ENCODE data around the gene ATAD3A. TPM values are rescaled to one million over a fixed set of nuclear protein-coding genes. Genes with fewer than 3 reads are reported as not detected.

The ATAD3A gene
- total and polyA plus RNA-seq, 9 of the 15 experiments (the other 6 are each of a cell fraction or from before 2014, with no cell fraction given) = 0.10 to 173 (median 36.7) TPM

DNA sequence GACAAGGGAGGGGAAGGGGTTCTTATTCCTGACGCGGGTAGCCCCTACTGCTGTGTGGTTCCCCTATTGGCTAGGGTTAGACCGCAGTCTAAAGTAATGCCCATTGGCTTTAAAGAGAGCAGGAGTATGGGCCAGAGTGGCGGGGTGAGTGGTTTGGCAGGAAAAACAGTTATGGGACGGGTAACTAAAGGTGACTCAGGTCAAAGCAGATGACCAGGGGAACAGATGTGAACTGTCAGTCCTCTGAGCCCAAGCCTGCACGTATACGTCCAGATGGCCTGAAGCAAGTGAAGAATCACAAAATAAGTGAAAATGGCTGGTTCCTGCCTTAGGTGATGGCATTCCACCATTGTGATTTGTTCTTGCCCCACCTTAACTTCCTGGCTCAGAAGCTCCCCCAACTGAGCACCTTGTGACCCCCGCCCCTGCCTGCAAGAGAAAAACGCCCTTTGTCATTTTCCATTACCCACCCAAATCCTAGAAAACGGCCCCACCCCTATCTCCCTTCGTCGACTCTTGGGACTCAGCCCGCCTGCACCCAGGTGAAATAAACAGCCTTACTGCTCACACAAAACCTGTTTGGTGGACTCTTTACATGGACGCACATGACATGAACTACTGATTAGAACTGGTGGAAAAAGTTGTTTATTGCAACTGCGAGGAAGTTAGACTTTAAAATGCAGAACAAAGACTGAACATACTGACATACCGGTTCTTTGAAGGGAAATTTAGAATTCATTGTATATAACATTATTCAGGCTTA, 41.2 kb upstream of the ATAD3A start:
- Histone ChIP-seq H3K4me3 (peak overlapping the region; percentile 68), H3K9ac (ENCODE audit: insufficient read depth in 1 of 2, low read depth in 2 of 2, low read length in 2 of 2) (peak overlapping the region; percentile 90 to 95), H3K4me1 (replicated peaks in 1 of 2; ENCODE audit: control insufficient read depth in 2 of 2, insufficient read depth in 2 of 2, low read length in 2 of 2) (peaks cover 0 to 36% of the 10 kb centered on the region in 2 experiments; a peak in 3 of 5 replicates), H4K20me1 (replicated peaks; ENCODE audit: control insufficient read depth, insufficient read depth, low read length) (no peaks in the 10 kb centered on the region; the same call in 1 of the 2 replicates), H3K27ac (ENCODE audit: extremely low read depth, low read depth, low read length) (peak overlapping the region; percentile 91), H2AFZ (ENCODE audit: low read depth, low read length) (peak overlapping the region; percentile 76), H3K9me1 (ENCODE audit: control insufficient read depth, insufficient read depth, low read length) (no peaks in the 10 kb centered on the region), H3K9me3 (replicated peaks; ENCODE audit: control insufficient read depth, insufficient read depth, low read depth, low read length) (peaks cover 2% of the 10 kb centered on the region; the same call in 1 of the 2 replicates), H3K36me3 (ENCODE audit: control insufficient read depth, insufficient read depth, low read length) (peaks cover 17% of the 10 kb centered on the region; the same call in 2 of the 3 replicates), H3K27me3 (ENCODE audit: control insufficient read depth in 2 of 2, insufficient read depth in 2 of 2, low read length in 2 of 2) (no peaks in the 10 kb centered on the region), H3K79me2 (ENCODE audit: control insufficient read depth, insufficient read depth, low read length) (peaks cover 51% of the 10 kb centered on the region), H3K4me2 (ENCODE audit: insufficient read depth, low read length) (peak overlapping the region; percentile 96)
- FAIRE-seq (no peak), DNase-seq (ENCODE audit: extremely low read depth in 1 of 4, low spot score in 3 of 4) (peak in 2 of 4 experiments; percentile 36 to 68), ATAC-seq (peak; percentile 6)
- CTCF ChIA-PET (ENCODE audit: low intra/inter-chr PET ratio) = no interaction called here
- BruUV-seq (replicated peaks) = TSS peak; percentile 95
- 16% methylated on average over 16 of the region's 16 CpGs for WGBS (ENCODE audit: insufficient coverage, low coverage, missing lambda C conversion rate)
- POLR2A ChIA-PET = no interaction called here
- intact Hi-C loops (cut with micrococcal nuclease) (loop anchor here (1.0 kb wide), 1 partner anchor 64 kb away; the partner anchor contains the start of gene MRPL20), in situ Hi-C loops (cut with MboI) (no loop called here)
- no peak for TF ChIP-seq OTX1 (CRISPR knock-in tag; IDR thresholded peaks at IDR 0.05)
- TF ChIP-seq, protein P1, sequence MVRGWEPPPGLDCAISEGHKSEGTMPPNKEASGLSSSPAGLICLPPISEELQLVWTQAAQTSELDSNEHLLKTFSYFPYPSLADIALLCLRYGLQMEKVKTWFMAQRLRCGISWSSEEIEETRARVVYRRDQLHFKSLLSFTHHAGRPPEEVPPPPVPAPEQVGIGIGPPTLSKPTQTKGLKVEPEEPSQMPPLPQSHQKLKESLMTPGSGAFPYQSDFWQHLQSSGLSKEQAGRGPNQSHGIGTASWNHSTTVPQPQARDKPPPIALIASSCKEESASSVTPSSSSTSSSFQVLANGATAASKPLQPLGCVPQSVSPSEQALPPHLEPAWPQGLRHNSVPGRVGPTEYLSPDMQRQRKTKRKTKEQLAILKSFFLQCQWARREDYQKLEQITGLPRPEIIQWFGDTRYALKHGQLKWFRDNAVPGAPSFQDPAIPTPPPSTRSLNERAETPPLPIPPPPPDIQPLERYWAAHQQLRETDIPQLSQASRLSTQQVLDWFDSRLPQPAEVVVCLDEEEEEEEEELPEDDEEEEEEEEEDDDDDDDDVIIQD (CRISPR knock-in tag; IDR thresholded peaks at IDR 0.05) = no peak
- TF ChIP-seq, protein P2, sequence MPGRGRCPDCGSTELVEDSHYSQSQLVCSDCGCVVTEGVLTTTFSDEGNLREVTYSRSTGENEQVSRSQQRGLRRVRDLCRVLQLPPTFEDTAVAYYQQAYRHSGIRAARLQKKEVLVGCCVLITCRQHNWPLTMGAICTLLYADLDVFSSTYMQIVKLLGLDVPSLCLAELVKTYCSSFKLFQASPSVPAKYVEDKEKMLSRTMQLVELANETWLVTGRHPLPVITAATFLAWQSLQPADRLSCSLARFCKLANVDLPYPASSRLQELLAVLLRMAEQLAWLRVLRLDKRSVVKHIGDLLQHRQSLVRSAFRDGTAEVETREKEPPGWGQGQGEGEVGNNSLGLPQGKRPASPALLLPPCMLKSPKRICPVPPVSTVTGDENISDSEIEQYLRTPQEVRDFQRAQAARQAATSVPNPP (IDR thresholded peaks at IDR 0.05; ENCODE audit: borderline replicate concordance, insufficient read depth, insufficient read length) = no peak
- no peak for TF ChIP-seq ARID2 (IDR thresholded peaks at IDR 0.05)
- no peak for TF ChIP-seq ZZZ3 (IDR thresholded peaks at IDR 0.05)
- TF ChIP-seq, protein P3, sequence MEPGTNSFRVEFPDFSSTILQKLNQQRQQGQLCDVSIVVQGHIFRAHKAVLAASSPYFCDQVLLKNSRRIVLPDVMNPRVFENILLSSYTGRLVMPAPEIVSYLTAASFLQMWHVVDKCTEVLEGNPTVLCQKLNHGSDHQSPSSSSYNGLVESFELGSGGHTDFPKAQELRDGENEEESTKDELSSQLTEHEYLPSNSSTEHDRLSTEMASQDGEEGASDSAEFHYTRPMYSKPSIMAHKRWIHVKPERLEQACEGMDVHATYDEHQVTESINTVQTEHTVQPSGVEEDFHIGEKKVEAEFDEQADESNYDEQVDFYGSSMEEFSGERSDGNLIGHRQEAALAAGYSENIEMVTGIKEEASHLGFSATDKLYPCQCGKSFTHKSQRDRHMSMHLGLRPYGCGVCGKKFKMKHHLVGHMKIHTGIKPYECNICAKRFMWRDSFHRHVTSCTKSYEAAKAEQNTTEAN (CRISPR knock-in tag; IDR thresholded peaks at IDR 0.05) = 0 out of 2 replicates have a peak, but pooled peaks have one; percentile 38
- TF ChIP-seq SLC30A9 (CRISPR knock-in tag; IDR thresholded peaks at IDR 0.05) = no peak
- no peak for TF ChIP-seq PTBP1 (IDR thresholded peaks at IDR 0.05; ENCODE audit: low read depth, low read length)
- TF ChIP-seq HNRNPK (IDR thresholded peaks at IDR 0.05; ENCODE audit: low read depth, low read length, poor library complexity, severe bottlenecking) = no peak
- TF ChIP-seq DPF2 (IDR thresholded peaks at IDR 0.05) = peak; percentile 40
- TF ChIP-seq, protein P4, sequence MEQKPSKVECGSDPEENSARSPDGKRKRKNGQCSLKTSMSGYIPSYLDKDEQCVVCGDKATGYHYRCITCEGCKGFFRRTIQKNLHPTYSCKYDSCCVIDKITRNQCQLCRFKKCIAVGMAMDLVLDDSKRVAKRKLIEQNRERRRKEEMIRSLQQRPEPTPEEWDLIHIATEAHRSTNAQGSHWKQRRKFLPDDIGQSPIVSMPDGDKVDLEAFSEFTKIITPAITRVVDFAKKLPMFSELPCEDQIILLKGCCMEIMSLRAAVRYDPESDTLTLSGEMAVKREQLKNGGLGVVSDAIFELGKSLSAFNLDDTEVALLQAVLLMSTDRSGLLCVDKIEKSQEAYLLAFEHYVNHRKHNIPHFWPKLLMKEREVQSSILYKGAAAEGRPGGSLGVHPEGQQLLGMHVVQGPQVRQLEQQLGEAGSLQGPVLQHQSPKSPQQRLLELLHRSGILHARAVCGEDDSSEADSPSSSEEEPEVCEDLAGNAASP (IDR thresholded peaks at IDR 0.05) = no peak
- TF ChIP-seq TBP (optimal IDR thresholded peaks at IDR 0.05; ENCODE audit: low read depth, low read length) = peak; percentile 6
- TF ChIP-seq ARID1B (IDR thresholded peaks at IDR 0.05) = peak; percentile 23; the same call in 1 of the 2 replicates
- TF ChIP-seq, protein P5, sequence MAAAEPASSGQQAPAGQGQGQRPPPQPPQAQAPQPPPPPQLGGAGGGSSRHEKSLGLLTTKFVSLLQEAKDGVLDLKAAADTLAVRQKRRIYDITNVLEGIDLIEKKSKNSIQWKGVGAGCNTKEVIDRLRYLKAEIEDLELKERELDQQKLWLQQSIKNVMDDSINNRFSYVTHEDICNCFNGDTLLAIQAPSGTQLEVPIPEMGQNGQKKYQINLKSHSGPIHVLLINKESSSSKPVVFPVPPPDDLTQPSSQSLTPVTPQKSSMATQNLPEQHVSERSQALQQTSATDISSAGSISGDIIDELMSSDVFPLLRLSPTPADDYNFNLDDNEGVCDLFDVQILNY (CRISPR knock-in tag; IDR thresholded peaks at IDR 0.05) = no peak; the same call in 1 of the 2 replicates
- TF ChIP-seq RBM39 (optimal IDR thresholded peaks at IDR 0.05; ENCODE audit: low read depth, low read length) = no peak

Measured in K562 (cell line).